DOHH2 (cell line): ENCODE results near the gene FPGT.

ENCODE experiments used
- H3F3A ChIP-seq: fragments of 200-600 bp; sonication (generic), shearing (Covaris generic); 2 replicates; pipeline ENCODE4 v1.6.0; 2016; ENCODE audit warnings: antibody characterized with exemption, mild to moderate bottlenecking; ENCODE audit not compliant: control insufficient read depth, insufficient read depth
- H3K27ac ChIP-seq: fragments of 200-600 bp; sonication (generic); 2 replicates; pipeline ENCODE4 v1.5.1; 2014; ENCODE audit warnings: low read depth, mild to moderate bottlenecking, low read length, moderate library complexity
- H3K27me3 ChIP-seq: fragments of 200-600 bp; sonication (generic); 2 replicates; pipeline ENCODE4 v1.6.1; 2014; ENCODE audit warnings: mild to moderate bottlenecking, low read length, mixed read lengths; ENCODE audit not compliant: control insufficient read depth
- H3K36me3 ChIP-seq: fragments of 200-600 bp; sonication (generic); 2 replicates; pipeline ENCODE4 v1.6.1; 2014; ENCODE audit warnings: mild to moderate bottlenecking, low read length, moderate library complexity, mixed read lengths; ENCODE audit not compliant: control insufficient read depth
- H3K4me1 ChIP-seq: fragments of 200-600 bp; sonication (generic); 2 replicates; pipeline ENCODE4 v1.6.1; 2014; ENCODE audit warnings: mild to moderate bottlenecking, low read length, mixed read lengths; ENCODE audit not compliant: control insufficient read depth
- H3K4me2 ChIP-seq: fragments of 200-600 bp; sonication (generic); 2 replicates; pipeline ENCODE4 v1.6.0; 2014; ENCODE audit warnings: mild to moderate bottlenecking, low read length, moderate library complexity
- H3K4me3 ChIP-seq: fragments of 200-600 bp; sonication (generic); 2 replicates; pipeline ENCODE4 v1.5.1; 2014; ENCODE audit warnings: mild to moderate bottlenecking, low read length, mixed read lengths
- H3K79me2 ChIP-seq: fragments of 200-600 bp; sonication (generic); 2 replicates; pipeline ENCODE4 v1.6.1; 2014; ENCODE audit warnings: mild to moderate bottlenecking, low read length, mixed read lengths; ENCODE audit not compliant: control insufficient read depth
- H3K9me2 ChIP-seq: fragments of 200-600 bp; sonication (generic); replicated peaks from 2 replicates; pipeline ENCODE4 v1.6.1; 2014; ENCODE audit warnings: mild to moderate bottlenecking, low read length, mixed read lengths; ENCODE audit not compliant: control insufficient read depth
- H3K9me3 ChIP-seq: fragments of 200-600 bp; sonication (generic); 2 replicates; pipeline ENCODE4 v1.6.1; 2014; ENCODE audit warnings: antibody characterized with exemption, low read length, mixed read lengths; ENCODE audit not compliant: control insufficient read depth, insufficient read depth
- H4K20me1 ChIP-seq: fragments of 200-600 bp; sonication (generic); 2 replicates; pipeline ENCODE4 v1.6.0; 2014; ENCODE audit warnings: low read depth, mild to moderate bottlenecking, antibody characterized with exemption, low read length, moderate library complexity; ENCODE audit not compliant: control insufficient read depth, insufficient read depth
- CTCF ChIP-seq: fragments of 200-600 bp; sonication (generic); IDR thresholded peaks from one replicate; pipeline ENCODE4 v1.5.1; 2014; ENCODE audit warnings: antibody characterized with exemption, mild to moderate bottlenecking, low read depth, low read length; ENCODE audit not compliant: poor library complexity, severe bottlenecking
- EZH2phosphoT487 ChIP-seq: fragments of 200-600 bp; sonication (generic); IDR thresholded peaks from 2 replicates; pipeline ENCODE4 v1.6.1; 2017; ENCODE audit warnings: borderline replicate concordance, mild to moderate bottlenecking, antibody characterized with exemption, low read length, moderate library complexity, mixed read lengths

Gene FPGT

DNA sequence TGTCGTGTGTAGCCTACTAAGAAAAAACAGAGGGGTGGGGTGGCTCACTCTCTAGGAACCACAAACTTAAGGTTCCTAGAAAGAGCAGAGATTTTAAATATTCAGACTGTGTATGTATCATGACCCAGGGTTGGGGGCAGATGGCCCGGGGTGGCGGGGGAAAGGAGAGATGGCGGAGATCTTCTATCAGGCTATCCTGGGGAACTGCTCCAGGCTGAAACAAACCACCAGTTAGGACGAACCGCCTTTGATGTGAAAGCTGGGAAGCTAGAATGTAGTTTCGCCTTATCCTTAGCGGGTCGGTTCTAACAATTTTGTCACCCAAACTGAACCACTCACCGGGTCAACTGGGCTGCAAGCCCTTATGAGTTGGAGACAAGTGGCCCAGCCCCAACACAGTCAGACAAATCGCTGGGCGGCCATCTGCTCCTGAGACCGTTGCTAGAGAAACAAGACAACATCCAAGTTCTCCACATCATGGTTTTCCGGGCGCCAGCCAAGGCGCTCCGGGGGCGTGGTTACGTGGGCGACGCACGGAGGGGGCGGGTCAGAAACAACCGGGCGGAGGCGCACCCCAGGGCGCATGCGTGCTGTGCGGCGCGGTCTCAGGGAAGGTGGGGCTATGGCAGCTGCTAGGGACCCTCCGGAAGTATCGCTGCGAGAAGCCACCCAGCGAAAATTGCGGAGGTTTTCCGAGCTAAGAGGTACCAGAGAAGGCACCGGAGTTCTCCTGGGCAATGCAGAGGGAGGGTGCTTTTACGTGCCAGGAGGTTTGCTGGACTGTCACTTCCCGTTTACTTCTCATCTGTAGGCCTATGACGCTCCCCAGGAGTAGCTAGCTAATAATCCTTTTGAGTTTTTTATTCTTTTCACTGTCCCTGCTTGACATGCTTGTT lies at the start of gene FPGT, which contains the start of gene LRRIQ3:
Gene FPGT, plus strand, starts transcription at position 586 of the 896 bp plus-strand sequence. Its CDS starts 37 bp downstream, at position 623.
Gene LRRIQ3, minus strand, starts transcription at position 520 of the 896 bp plus-strand sequence. CDS start 14,492 bp downstream, outside the sequence.
- Histone ChIP-seq H3K9me3 (no peaks in the 10 kb centered on the region), H3K4me3 (peak within 1 kb of the TSS; percentile 93), H3K79me2 (peaks cover 3% of the 10 kb centered on the region; the same call in 1 of the 2 replicates), H3K4me2 (peak within 1 kb of the TSS; percentile 97), H4K20me1 (no peaks in the 10 kb centered on the region), H3K27me3 (0 out of 2 replicates have a peak, but pooled peaks cover 5% of the 10 kb centered on the region), H3F3A (no peaks in the 10 kb centered on the region), H3K4me1 (peaks cover 18% of the 10 kb centered on the region), H3K36me3 (peaks cover 8% of the 10 kb centered on the region; the same call in 1 of the 2 replicates), H3K27ac (peak within 1 kb of the TSS; percentile 52), H3K9me2 (no peaks in the 10 kb centered on the region)
- TF ChIP-seq CTCF (no peak), EZH2phosphoT487 (no peak)

- no peaks in the 10 kb centered on the region for H3K36me3 ChIP-seq
- no peak overlapping the region for H3K4me2 ChIP-seq
- no peaks in the 10 kb centered on the region for H3K9me2 ChIP-seq
- no peaks in the 10 kb centered on the region for H3K27me3 ChIP-seq
- no peak overlapping the region for H3K27ac ChIP-seq
- no peaks in the 10 kb centered on the region for H4K20me1 ChIP-seq
- TF ChIP-seq EZH2phosphoT487 (no peak), CTCF (no peak)
- no peak overlapping the region for H3K4me3 ChIP-seq
- no peaks in the 10 kb centered on the region for H3F3A ChIP-seq
- no peaks in the 10 kb centered on the region for H3K9me3 ChIP-seq
- H3K4me1 ChIP-seq, result no peaks in the 10 kb centered on the region
- no peaks in the 10 kb centered on the region for H3K79me2 ChIP-seq
These were observed 38.0 kb upstream of the FPGT start for GRCh38 chr1:74160046-74160445.

GRCh38 chr1:74161497-74161896 lies 36.5 kb upstream of the FPGT start:
- Histone ChIP-seq H4K20me1 (no peaks in the 10 kb centered on the region), H3K79me2 (no peaks in the 10 kb centered on the region), H3K9me3 (no peaks in the 10 kb centered on the region), H3K4me2 (no peak overlapping the region), H3K9me2 (no peaks in the 10 kb centered on the region), H3K36me3 (no peaks in the 10 kb centered on the region), H3K27me3 (no peaks in the 10 kb centered on the region), H3K4me1 (no peaks in the 10 kb centered on the region), H3K4me3 (no peak overlapping the region), H3K27ac (no peak overlapping the region), H3F3A (no peaks in the 10 kb centered on the region)
- TF ChIP-seq CTCF, result no peak
- no peak for TF ChIP-seq EZH2phosphoT487
